ENCODE results near the gene LSMEM2.
"Not testable (repeated sequence)": the region's sequence is repeated elsewhere in the genome, so short reads cannot be mapped to it uniquely, and the experiment has no call there.

LSMEM2 gene

DNA sequence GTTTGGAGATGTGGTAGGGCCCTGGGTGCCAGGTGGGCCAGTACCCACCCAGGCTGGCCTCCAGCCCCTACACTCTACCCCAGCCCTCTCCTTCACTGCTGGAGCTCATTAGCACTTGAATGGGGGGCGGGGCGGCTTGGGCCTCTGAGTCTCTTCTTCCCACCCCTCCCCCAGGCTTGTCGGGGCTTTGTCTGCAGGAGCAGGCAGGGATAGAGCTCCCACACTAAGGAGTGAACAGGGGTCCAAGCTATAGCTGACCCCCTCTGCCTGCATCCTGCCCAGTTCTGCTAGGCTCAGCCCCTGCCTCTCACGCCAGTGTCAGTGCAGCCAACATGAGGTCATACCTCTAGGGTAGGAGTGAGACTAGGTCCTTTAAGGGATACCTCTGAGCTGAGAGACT lies 37.7 kb upstream of the LSMEM2 start:
- no peak overlapping the region for H3K4me3 ChIP-seq (ENCODE audit: low read depth, low read length)
- TF ChIP-seq, protein P1, sequence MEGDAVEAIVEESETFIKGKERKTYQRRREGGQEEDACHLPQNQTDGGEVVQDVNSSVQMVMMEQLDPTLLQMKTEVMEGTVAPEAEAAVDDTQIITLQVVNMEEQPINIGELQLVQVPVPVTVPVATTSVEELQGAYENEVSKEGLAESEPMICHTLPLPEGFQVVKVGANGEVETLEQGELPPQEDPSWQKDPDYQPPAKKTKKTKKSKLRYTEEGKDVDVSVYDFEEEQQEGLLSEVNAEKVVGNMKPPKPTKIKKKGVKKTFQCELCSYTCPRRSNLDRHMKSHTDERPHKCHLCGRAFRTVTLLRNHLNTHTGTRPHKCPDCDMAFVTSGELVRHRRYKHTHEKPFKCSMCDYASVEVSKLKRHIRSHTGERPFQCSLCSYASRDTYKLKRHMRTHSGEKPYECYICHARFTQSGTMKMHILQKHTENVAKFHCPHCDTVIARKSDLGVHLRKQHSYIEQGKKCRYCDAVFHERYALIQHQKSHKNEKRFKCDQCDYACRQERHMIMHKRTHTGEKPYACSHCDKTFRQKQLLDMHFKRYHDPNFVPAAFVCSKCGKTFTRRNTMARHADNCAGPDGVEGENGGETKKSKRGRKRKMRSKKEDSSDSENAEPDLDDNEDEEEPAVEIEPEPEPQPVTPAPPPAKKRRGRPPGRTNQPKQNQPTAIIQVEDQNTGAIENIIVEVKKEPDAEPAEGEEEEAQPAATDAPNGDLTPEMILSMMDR (IDR thresholded peaks at IDR 0.05; ENCODE audit: borderline replicate concordance, insufficient read depth, low read depth, low read length), result no peak

- TF ChIP-seq, protein P1 (IDR thresholded peaks at IDR 0.05; ENCODE audit: borderline replicate concordance, insufficient read depth, low read depth, low read length), result no peak
- no peak overlapping the region for H3K4me3 ChIP-seq (ENCODE audit: low read depth, low read length)
Observed at GRCh38 chr3:50241713-50242380, 37.0 kb upstream of the LSMEM2 start.

DNA sequence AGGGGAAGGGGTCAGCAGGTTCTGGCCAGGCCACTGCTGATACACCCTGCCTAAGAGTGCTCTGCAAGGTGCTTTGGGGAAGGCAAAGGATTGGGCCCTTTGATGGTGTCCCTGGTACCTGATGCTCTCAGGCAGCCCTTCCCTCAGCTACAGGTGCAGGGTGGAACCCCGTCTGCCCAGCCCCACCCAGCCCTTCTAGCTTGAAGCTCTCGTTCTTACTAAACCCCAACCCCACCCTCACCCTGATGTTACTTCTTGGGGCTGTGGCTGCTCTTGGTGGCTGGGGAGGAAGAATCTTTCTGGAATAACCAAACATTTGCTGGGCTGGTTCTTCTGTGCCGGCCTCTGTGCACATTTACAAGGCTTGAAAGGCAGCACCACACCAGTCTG lies 36.5 kb upstream of the LSMEM2 start:
- TF ChIP-seq, protein P1 (IDR thresholded peaks at IDR 0.05; ENCODE audit: borderline replicate concordance, insufficient read depth, low read depth, low read length), result no peak

GRCh38 chr3:50242851-50243542 lies 35.9 kb upstream of the LSMEM2 start:
- H3K4me3 ChIP-seq (ENCODE audit: low read depth, low read length), result peak overlapping the region; percentile 3
- TF ChIP-seq, protein P1 (IDR thresholded peaks at IDR 0.05; ENCODE audit: borderline replicate concordance, insufficient read depth, low read depth, low read length), result peak; percentile 12; the same call in 1 of the 2 replicates

More for the DNA sequence above, 36.5 kb upstream of the LSMEM2 start:
- no peak overlapping the region for H3K4me3 ChIP-seq (ENCODE audit: low read depth, low read length)

DNA sequence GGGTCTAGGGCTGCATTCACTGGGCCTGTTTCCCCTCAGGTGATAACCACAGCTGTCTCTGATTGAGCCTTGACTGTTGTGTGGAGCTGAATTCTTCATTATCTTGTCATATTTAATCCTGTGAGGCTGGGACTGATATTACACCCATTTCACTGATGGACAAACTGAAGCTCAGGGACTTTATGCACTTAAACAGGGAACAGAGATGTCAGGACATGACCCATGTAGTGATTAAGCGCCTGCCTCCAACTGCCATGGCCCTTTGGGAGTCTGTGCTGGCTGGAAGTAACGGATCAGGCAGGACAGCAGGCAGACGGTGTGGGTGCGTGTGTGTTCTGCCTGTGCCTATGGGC lies 35.4 kb upstream of the LSMEM2 start:
- TF ChIP-seq, protein P1 (IDR thresholded peaks at IDR 0.05; ENCODE audit: borderline replicate concordance, insufficient read depth, low read depth, low read length), result no peak
- H3K4me3 ChIP-seq (ENCODE audit: low read depth, low read length), result no peak overlapping the region

GRCh38 chr3:50244813-50245212 lies 34.1 kb upstream of the LSMEM2 start:
- H3K4me3 ChIP-seq (ENCODE audit: low read depth, low read length), result not testable (repeated sequence)

GRCh38 chr3:50245251-50245745 lies 33.6 kb upstream of the LSMEM2 start:
- H3K4me3 ChIP-seq (ENCODE audit: low read depth, low read length), result no peak overlapping the region
- TF ChIP-seq, protein P1 (IDR thresholded peaks at IDR 0.05; ENCODE audit: borderline replicate concordance, insufficient read depth, low read depth, low read length), result no peak

Data from GM12875 (cell line).